A673 (cell line): Measurements from ENCODE around the gene NPB.

Experiments
- CTCF ChIP-seq: fragments of 300-800, 200-600 bp; sonication (generic); conservative IDR thresholded peaks from 2 replicates; pipeline ENCODE4 v1.5.1; 2017; ENCODE audit warnings: low read depth, mild to moderate bottlenecking, antibody characterized with exemption, low read length, moderate library complexity, mixed read lengths
- EZH2 ChIP-seq: fragments of 200-600 bp; sonication (generic); IDR thresholded peaks from 2 replicates; pipeline ENCODE4 v1.6.1; 2017; ENCODE audit warnings: borderline replicate concordance, low read depth, mild to moderate bottlenecking, mixed read lengths, antibody characterized with exemption, low read length; ENCODE audit not compliant: poor library complexity, severe bottlenecking

GRCh38 chr17:81927152-81927652 lies 25.2 kb downstream of the NPB start:
- no peak for TF ChIP-seq CTCF
- TF ChIP-seq EZH2: no peak
